A673 (cell line): ENCODE data around the gene FGD6. TPM values are rescaled to one million over a fixed set of nuclear protein-coding genes. Genes with fewer than 3 reads are reported as not detected.

ENCODE experiments used
- BruUV-seq: library from RNA; stranded (reverse); fragments of 400-500 nt; replicated peaks from 2 replicates; lab custom pipeline; 2021; lab: Mats Ljungman, UMichigan
- CTCF ChIA-PET: fragments of 300-600 bp; sonication (Branson Sonifier 250); formaldehyde crosslinking; loops from one replicate; lab custom pipeline; 2022; ENCODE audit warnings: antibody characterized with exemption; lab: Charles Lee
- POLR2A ChIA-PET: fragments of 300-600 bp; sonication (Branson Sonifier 250); formaldehyde crosslinking; loops from one replicate; lab custom pipeline; 2022; ENCODE audit warnings: antibody characterized with exemption; ENCODE audit not compliant: low non-redundant PET; lab: Charles Lee
- DNase-seq: peaks from one replicate; pipeline ENCODE4 v3.0.0-alpha.2; 2015; ENCODE audit warnings: low spot score
- H3K27ac ChIP-seq: fragments of 200-600 bp; sonication (generic); 2 replicates; pipeline ENCODE4 v1.5.1; 2016; ENCODE audit warnings: mixed run types, low read depth, mild to moderate bottlenecking, mixed read lengths, antibody characterized with exemption, low read length; ENCODE audit not compliant: poor library complexity, severe bottlenecking
- H3K27me3 ChIP-seq: fragments of 200-600 bp; sonication (generic); replicated peaks from 2 replicates; pipeline ENCODE4 v1.6.1; 2017; ENCODE audit warnings: mixed run types, low read depth, mild to moderate bottlenecking, mixed read lengths, antibody characterized with exemption, low read length; ENCODE audit not compliant: insufficient read depth, poor library complexity
- H3K36me3 ChIP-seq: fragments of 200-600 bp; sonication (generic); 2 replicates; pipeline ENCODE4 v1.6.1; 2016; ENCODE audit warnings: mixed run types, mild to moderate bottlenecking, mixed read lengths, antibody characterized with exemption, low read length; ENCODE audit not compliant: insufficient read depth, poor library complexity, severe bottlenecking
- H3K4me1 ChIP-seq: fragments of 200-600 bp; sonication (generic); 2 replicates; pipeline ENCODE4 v1.6.1; 2017; ENCODE audit warnings: mixed run types, mild to moderate bottlenecking, mixed read lengths, antibody characterized with exemption, low read length; ENCODE audit not compliant: insufficient read depth, poor library complexity, severe bottlenecking
- H3K4me3 ChIP-seq: fragments of 200-600 bp; sonication (generic); 2 replicates; pipeline ENCODE4 v1.5.1; 2016; ENCODE audit warnings: low read depth, mixed run types, mild to moderate bottlenecking, mixed read lengths, low read length; ENCODE audit not compliant: poor library complexity, severe bottlenecking
- H3K9me3 ChIP-seq: fragments of 200-600 bp; sonication (generic); 2 replicates; pipeline ENCODE4 v1.6.1; 2016; ENCODE audit warnings: mixed run types, low read depth, mild to moderate bottlenecking, mixed read lengths, antibody characterized with exemption, low read length; ENCODE audit not compliant: poor library complexity, severe bottlenecking
- EZH2 ChIP-seq: fragments of 200-600 bp; sonication (generic); IDR thresholded peaks from 2 replicates; pipeline ENCODE4 v1.6.1; 2017; ENCODE audit warnings: borderline replicate concordance, low read depth, mild to moderate bottlenecking, mixed read lengths, antibody characterized with exemption, low read length; ENCODE audit not compliant: poor library complexity, severe bottlenecking
- intact Hi-C: fragments of 100-400 bp; cut with micrococcal nuclease; formaldehyde crosslinking; loops from one replicate; pipeline ENCODE4 v1.10.0; 2022; ENCODE audit not compliant: unreplicated experiment
- total RNA-seq: library from RNA; stranded (reverse); gene quantifications from 2 replicates; pipeline ENCODE4 v1.2.3, GENCODE V29; 2021
- TF ChIP-seq, protein P1 (sequence below): fragments of 300-800, 200-600 bp; sonication (generic); conservative IDR thresholded peaks from 2 replicates; pipeline ENCODE4 v1.5.1; 2017; ENCODE audit warnings: low read depth, mild to moderate bottlenecking, antibody characterized with exemption, low read length, moderate library complexity, mixed read lengths

Gene FGD6
- total RNA-seq, 1 experiment from 2014 or later: 11.7 TPM

DNA sequence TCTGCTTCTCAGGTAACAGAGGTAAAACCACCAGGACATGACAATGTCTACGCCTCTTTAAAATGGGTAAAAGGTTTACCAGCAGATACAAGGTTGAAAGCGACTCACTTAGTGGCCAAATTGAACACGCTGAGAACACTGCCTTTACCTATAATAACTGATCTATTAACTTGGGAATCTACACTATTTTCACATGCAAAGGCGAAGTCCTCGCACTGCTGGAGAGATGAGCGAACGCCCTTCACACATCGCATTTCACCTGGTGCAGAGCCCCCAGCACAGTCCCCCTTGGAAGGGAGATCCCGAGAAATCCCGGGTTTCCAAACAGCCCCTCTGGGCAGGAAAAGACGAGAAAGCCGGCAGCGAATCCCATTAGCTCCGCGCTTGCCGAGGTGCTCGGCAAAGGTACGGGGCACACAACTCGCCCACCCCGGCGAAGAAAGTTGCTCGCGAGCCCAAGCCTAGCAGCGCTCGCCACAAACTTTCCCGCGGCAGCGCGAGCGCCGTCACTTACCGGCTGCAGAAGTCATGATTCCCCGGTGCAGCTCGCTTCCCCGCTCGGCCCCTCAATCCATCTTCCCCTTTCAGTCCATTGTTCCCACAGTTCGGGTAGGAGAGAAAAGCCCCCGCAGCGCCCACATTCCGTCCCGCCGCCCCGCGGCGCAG is 423 bp downstream of the FGD6 start:
- CTCF ChIA-PET: no interaction called here
- H3K4me3 ChIP-seq: peak overlapping the region; percentile 76
- no peaks in the 10 kb centered on the region for H3K9me3 ChIP-seq
- peak overlapping the region; percentile 90 for H3K27ac ChIP-seq
- intact Hi-C loops: loop anchor here (2.0 to 5.0 kb wide), 3 partner anchors 85 to 260 kb away; no protein-coding TSS in a partner anchor
- BruUV-seq: no TSS peak
- H3K27me3 ChIP-seq: no peaks in the 10 kb centered on the region
- no peaks in the 10 kb centered on the region for H3K36me3 ChIP-seq
- no peak for TF ChIP-seq EZH2
- TF ChIP-seq, protein P1, sequence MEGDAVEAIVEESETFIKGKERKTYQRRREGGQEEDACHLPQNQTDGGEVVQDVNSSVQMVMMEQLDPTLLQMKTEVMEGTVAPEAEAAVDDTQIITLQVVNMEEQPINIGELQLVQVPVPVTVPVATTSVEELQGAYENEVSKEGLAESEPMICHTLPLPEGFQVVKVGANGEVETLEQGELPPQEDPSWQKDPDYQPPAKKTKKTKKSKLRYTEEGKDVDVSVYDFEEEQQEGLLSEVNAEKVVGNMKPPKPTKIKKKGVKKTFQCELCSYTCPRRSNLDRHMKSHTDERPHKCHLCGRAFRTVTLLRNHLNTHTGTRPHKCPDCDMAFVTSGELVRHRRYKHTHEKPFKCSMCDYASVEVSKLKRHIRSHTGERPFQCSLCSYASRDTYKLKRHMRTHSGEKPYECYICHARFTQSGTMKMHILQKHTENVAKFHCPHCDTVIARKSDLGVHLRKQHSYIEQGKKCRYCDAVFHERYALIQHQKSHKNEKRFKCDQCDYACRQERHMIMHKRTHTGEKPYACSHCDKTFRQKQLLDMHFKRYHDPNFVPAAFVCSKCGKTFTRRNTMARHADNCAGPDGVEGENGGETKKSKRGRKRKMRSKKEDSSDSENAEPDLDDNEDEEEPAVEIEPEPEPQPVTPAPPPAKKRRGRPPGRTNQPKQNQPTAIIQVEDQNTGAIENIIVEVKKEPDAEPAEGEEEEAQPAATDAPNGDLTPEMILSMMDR: no peak
- no peak for DNase-seq
- peaks cover 14% of the 10 kb centered on the region for H3K4me1 ChIP-seq
- POLR2A ChIA-PET: interaction anchor here (0.7 to 1.1 kb wide), 2 partner anchors 16 to 29 kb away, joined by 4 read pairs; no protein-coding TSS in a partner anchor

DNA sequence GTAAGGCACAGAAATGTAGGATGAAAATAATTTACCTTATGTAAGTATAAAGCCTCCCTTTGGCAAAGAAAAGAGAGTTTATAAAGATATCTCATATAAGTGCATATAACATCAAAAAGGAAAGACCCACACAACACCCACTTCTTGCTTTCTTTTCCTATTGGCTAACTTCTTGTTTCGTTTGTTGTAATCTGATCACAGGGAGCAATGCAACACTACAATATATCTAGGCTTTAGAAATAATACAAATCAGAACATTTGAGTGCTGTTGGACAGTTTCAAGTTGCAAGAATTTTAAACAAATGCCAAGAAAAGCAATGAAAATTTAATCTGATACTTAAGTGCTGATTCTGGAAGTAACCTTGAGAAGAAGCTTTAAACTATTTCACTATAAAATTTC is 1.3 kb downstream of the FGD6 start:
- TF ChIP-seq, protein P1: no peak
- no peak for TF ChIP-seq EZH2
- Histone ChIP-seq H3K9me3 (no peaks in the 10 kb centered on the region), H3K27ac (no peak overlapping the region), H3K27me3 (no peaks in the 10 kb centered on the region), H3K36me3 (no peaks in the 10 kb centered on the region), H3K4me1 (peaks cover 12% of the 10 kb centered on the region), H3K4me3 (peak overlapping the region; percentile 76)
- intact Hi-C loops: loop anchor here (2.0 to 5.0 kb wide), 3 partner anchors 84 to 261 kb away; no protein-coding TSS in a partner anchor
- DNase-seq: peak; percentile 53
- ChIA-PET CTCF (no interaction called here), POLR2A (no interaction called here)
- BruUV-seq: no TSS peak

DNA sequence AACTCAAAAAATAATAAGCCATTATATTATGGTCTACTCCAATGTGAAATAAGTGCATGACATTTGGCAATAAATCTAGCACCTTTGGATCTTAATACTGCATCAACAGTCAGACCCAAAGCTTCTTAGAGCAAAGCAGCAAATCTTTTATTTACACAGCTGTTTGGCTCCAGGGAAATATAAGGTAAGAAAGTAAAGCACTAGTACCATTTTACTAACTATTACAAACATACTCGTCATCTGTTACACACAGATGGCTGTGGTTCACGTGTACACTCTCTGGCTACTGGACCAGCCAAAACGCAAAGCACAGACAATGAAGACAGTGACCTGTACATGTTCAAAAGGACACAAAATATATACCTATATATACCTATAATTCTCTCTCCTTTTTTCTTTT is 2.8 kb downstream of the FGD6 start:
- DNase-seq: no peak
- Histone ChIP-seq H3K27me3 (no peaks in the 10 kb centered on the region), H3K4me1 (peaks cover 12% of the 10 kb centered on the region), H3K9me3 (no peaks in the 10 kb centered on the region), H3K4me3 (no peak overlapping the region), H3K27ac (no peak overlapping the region), H3K36me3 (no peaks in the 10 kb centered on the region)
- no peak for TF ChIP-seq EZH2
- TF ChIP-seq, protein P1: no peak
- ChIA-PET POLR2A (no interaction called here), CTCF (interaction anchor here (0.6 kb wide), 1 partner anchor 70 kb away, joined by 3 read pairs; no protein-coding TSS in a partner anchor)
- intact Hi-C loops: no loop called here
- BruUV-seq: no TSS peak
